ENCODE measurements around the gene UNKL.

The UNKL gene

GRCh38 chr16:1333854-1334700, 80.4 kb downstream of the UNKL start:
- Histone ChIP-seq H2AFZ (ENCODE audit: low read depth, low read length, severe bottlenecking) (no peak overlapping the region), H3K36me3 (ENCODE audit: low read length) (no peaks in the 10 kb centered on the region), H3F3A (ENCODE audit: insufficient read depth) (no peaks in the 10 kb centered on the region), H3K27me3 (ENCODE audit: low read length) (no peaks in the 10 kb centered on the region), H3K4me2 (ENCODE audit: low read depth, low read length, poor library complexity, severe bottlenecking) (no peak overlapping the region), H3K4me3 (ENCODE audit: insufficient read depth, low read length, poor library complexity, severe bottlenecking) (no peak overlapping the region), H3K9me3 (ENCODE audit: insufficient read depth, low read length) (no peaks in the 10 kb centered on the region), H3K9ac (ENCODE audit: low read length) (no peak overlapping the region), H4K20me1 (ENCODE audit: low read depth, low read length) (no peaks in the 10 kb centered on the region), H3K27ac (ENCODE audit: low read depth, low read length) (no peak overlapping the region), H3K79me2 (ENCODE audit: insufficient read depth, low read length) (no peaks in the 10 kb centered on the region), H3K9me2 (replicated peaks; ENCODE audit: insufficient read depth, low read length) (no peaks in the 10 kb centered on the region)
- no peak for TF ChIP-seq EZH2phosphoT487 (conservative IDR thresholded peaks at IDR 0.05; ENCODE audit: low read length)
- TF ChIP-seq CTCF (IDR thresholded peaks at IDR 0.05; ENCODE audit: insufficient read depth, low read length, poor library complexity, severe bottlenecking), result no peak

- H3K9me2 ChIP-seq (replicated peaks; ENCODE audit: insufficient read depth, low read length), result no peaks in the 10 kb centered on the region
- H3F3A ChIP-seq (ENCODE audit: insufficient read depth), result no peaks in the 10 kb centered on the region
- no peak for TF ChIP-seq CTCF (IDR thresholded peaks at IDR 0.05; ENCODE audit: insufficient read depth, low read length, poor library complexity, severe bottlenecking)
- no peak for TF ChIP-seq EZH2phosphoT487 (conservative IDR thresholded peaks at IDR 0.05; ENCODE audit: low read length)
- no peaks in the 10 kb centered on the region for H3K79me2 ChIP-seq (ENCODE audit: insufficient read depth, low read length)
- H3K4me3 ChIP-seq (ENCODE audit: insufficient read depth, low read length, poor library complexity, severe bottlenecking), result no peak within 1 kb of the TSS
- no peak within 1 kb of the TSS for H3K9ac ChIP-seq (ENCODE audit: low read length)
- no peak within 1 kb of the TSS for H3K27ac ChIP-seq (ENCODE audit: low read depth, low read length)
- H3K36me3 ChIP-seq (ENCODE audit: low read length), result no peaks in the 10 kb centered on the region
- no peaks in the 10 kb centered on the region for H3K9me3 ChIP-seq (ENCODE audit: insufficient read depth, low read length)
- no peaks in the 10 kb centered on the region for H3K27me3 ChIP-seq (ENCODE audit: low read length)
- no peak within 1 kb of the TSS for H2AFZ ChIP-seq (ENCODE audit: low read depth, low read length, severe bottlenecking)
- no peaks in the 10 kb centered on the region for H4K20me1 ChIP-seq (ENCODE audit: low read depth, low read length)
- no peak within 1 kb of the TSS for H3K4me2 ChIP-seq (ENCODE audit: low read depth, low read length, poor library complexity, severe bottlenecking)
Observed at GRCh38 chr16:1333149-1333812, 81.2 kb downstream of the UNKL start, which contains the start of gene BAIAP3. TSS of gene BAIAP3 (plus strand) at chr16:1333645. CDS start at chr16:1338550, 4,905 bp downstream.

GRCh38 chr16:1332618-1333148, 81.8 kb downstream of the UNKL start:
- Histone ChIP-seq H3K79me2 (ENCODE audit: insufficient read depth, low read length) (no peaks in the 10 kb centered on the region), H3K36me3 (ENCODE audit: low read length) (no peaks in the 10 kb centered on the region), H3K9ac (ENCODE audit: low read length) (no peak overlapping the region), H3F3A (ENCODE audit: insufficient read depth) (no peaks in the 10 kb centered on the region), H2AFZ (ENCODE audit: low read depth, low read length, severe bottlenecking) (no peak overlapping the region), H4K20me1 (ENCODE audit: low read depth, low read length) (no peaks in the 10 kb centered on the region), H3K27ac (ENCODE audit: low read depth, low read length) (no peak overlapping the region), H3K9me2 (replicated peaks; ENCODE audit: insufficient read depth, low read length) (no peaks in the 10 kb centered on the region), H3K4me3 (ENCODE audit: insufficient read depth, low read length, poor library complexity, severe bottlenecking) (no peak overlapping the region), H3K4me2 (ENCODE audit: low read depth, low read length, poor library complexity, severe bottlenecking) (no peak overlapping the region), H3K27me3 (ENCODE audit: low read length) (no peaks in the 10 kb centered on the region), H3K9me3 (ENCODE audit: insufficient read depth, low read length) (no peaks in the 10 kb centered on the region)
- TF ChIP-seq CTCF (IDR thresholded peaks at IDR 0.05; ENCODE audit: insufficient read depth, low read length, poor library complexity, severe bottlenecking) (no peak), EZH2phosphoT487 (conservative IDR thresholded peaks at IDR 0.05; ENCODE audit: low read length) (no peak)
